GM23338 (cell line): ENCODE results near the gene NPC2. TPM values are rescaled to one million over a fixed set of nuclear protein-coding genes. Genes with fewer than 3 reads are reported as not detected.

Experiments used
- ATAC-seq: fragments of 200-7000 bp; cut with Tn5 transposase; 3 replicates; pipeline ENCODE4 v1.9.1; 2020
- DNase-seq: peaks from one replicate; pipeline ENCODE4 v3.0.0-alpha.2; 2015; ENCODE audit warnings: low spot score
- H2AFZ ChIP-seq: fragments of 200-600 bp; sonication (generic); 2 replicates; pipeline ENCODE4 v1.8.0; 2016; ENCODE audit warnings: antibody characterized with exemption, mild to moderate bottlenecking, moderate library complexity
- H3F3A ChIP-seq: fragments of 200-600 bp; sonication (generic); replicated peaks from 2 replicates; pipeline ENCODE4 v1.8.0; 2017; ENCODE audit warnings: antibody characterized with exemption, mixed run types, low read depth
- H3K27ac ChIP-seq: fragments of 200-600 bp; sonication (generic); 2 replicates; pipeline ENCODE4 v1.6.1; 2016; ENCODE audit warnings: low read depth
- H3K27me3 ChIP-seq: fragments of 200-600 bp; sonication (generic); 2 replicates; pipeline ENCODE4 v1.8.0; 2016; ENCODE audit warnings: mild to moderate bottlenecking, mixed run types, moderate library complexity; ENCODE audit not compliant: insufficient read depth
- H3K36me3 ChIP-seq: fragments of 200-600 bp; sonication (generic); 2 replicates; pipeline ENCODE4 v1.8.0; 2016; ENCODE audit warnings: mild to moderate bottlenecking; ENCODE audit not compliant: insufficient read depth
- H3K4me1 ChIP-seq: fragments of 200-600 bp; sonication (generic); 2 replicates; pipeline ENCODE4 v1.8.0; 2016; ENCODE audit warnings: mild to moderate bottlenecking, moderate library complexity; ENCODE audit not compliant: insufficient read depth
- H3K4me2 ChIP-seq: fragments of 200-600 bp; sonication (generic); 2 replicates; pipeline ENCODE4 v1.7.1; 2017; ENCODE audit warnings: mixed run types
- H3K4me3 ChIP-seq: fragments of 200-600 bp; sonication (generic); 2 replicates; pipeline ENCODE4 v1.6.1; 2016; ENCODE audit warnings: mixed run types
- H3K79me2 ChIP-seq: fragments of 200-600 bp; sonication (generic); replicated peaks from 2 replicates; pipeline ENCODE4 v1.8.0; 2017; ENCODE audit warnings: mild to moderate bottlenecking; ENCODE audit not compliant: insufficient read depth
- H3K9me2 ChIP-seq: fragments of 200-600 bp; sonication (generic); 2 replicates; pipeline ENCODE4 v1.8.0; 2017; ENCODE audit not compliant: insufficient read depth
- H4K20me1 ChIP-seq: fragments of 200-600 bp; sonication (generic); replicated peaks from 2 replicates; pipeline ENCODE4 v1.8.0; 2017; ENCODE audit warnings: mild to moderate bottlenecking; ENCODE audit not compliant: insufficient read depth
- H3K27ac Mint-ChIP-seq: 2 replicates; pipeline ENCODE4 v1.8.0; 2020; ENCODE audit warnings: inconsistent platforms, mild to moderate bottlenecking, moderate library complexity, mixed read lengths
- H3K27me3 Mint-ChIP-seq: 3 replicates; pipeline ENCODE4 v1.8.0; 2022; ENCODE audit warnings: low read depth, mild to moderate bottlenecking, moderate library complexity, mixed read lengths, inconsistent platforms; ENCODE audit not compliant: insufficient read depth, poor library complexity
- H3K36me3 Mint-ChIP-seq: 3 replicates; pipeline ENCODE4 v1.8.0; 2021; ENCODE audit warnings: low read depth, mild to moderate bottlenecking, inconsistent platforms, moderate library complexity, mixed read lengths
- H3K4me1 Mint-ChIP-seq: 3 replicates; pipeline ENCODE4 v1.8.0; 2020; ENCODE audit warnings: mild to moderate bottlenecking, inconsistent platforms, mixed read lengths
- H3K4me3 Mint-ChIP-seq: 3 replicates; pipeline ENCODE4 v1.8.0; 2021; ENCODE audit warnings: moderate library complexity, mild to moderate bottlenecking, inconsistent platforms, mixed read lengths
- H3K9me3 Mint-ChIP-seq: 3 replicates; pipeline ENCODE4 v1.8.0; 2020; ENCODE audit warnings: moderate library complexity, mild to moderate bottlenecking, inconsistent platforms, mixed read lengths
- CREB1 ChIP-seq: fragments of 250-450 bp; sonication (Bioruptor Pico); IDR thresholded peaks from 2 replicates; pipeline ENCODE4 v1.5.0; 2020; ENCODE audit warnings: low read depth, mild to moderate bottlenecking, moderate library complexity
- CTCF ChIP-seq, 2 experiments: fragments of 200-600 bp in 1 of 2; sonication (generic) in 1 of 2; conservative IDR thresholded peaks; 2 replicates each; pipeline versions ENCODE4 v1.5.1 to v1.6.1; 2016 to 2017; ENCODE audit warnings: antibody characterized with exemption in 2 of 2, low read depth in 2 of 2, mild to moderate bottlenecking in 2 of 2, moderate library complexity in 1 of 2
- ETS1 ChIP-seq: IDR thresholded peaks from 2 replicates; pipeline ENCODE4 v1.6.1; 2016; ENCODE audit warnings: antibody characterized with exemption
- EZH2 ChIP-seq: fragments of 200-600 bp; sonication (generic); IDR thresholded peaks from one replicate; pipeline ENCODE4 v1.8.0; 2017; ENCODE audit warnings: antibody characterized with exemption, mild to moderate bottlenecking, low read depth; ENCODE audit not compliant: unreplicated experiment
- EZH2phosphoT487 ChIP-seq: fragments of 200-600 bp; sonication (generic); IDR thresholded peaks from one replicate; pipeline ENCODE4 v1.8.1; 2018; ENCODE audit warnings: antibody characterized with exemption; ENCODE audit not compliant: unreplicated experiment
- JUNB ChIP-seq: IDR thresholded peaks from one replicate; pipeline ENCODE4 v1.6.1; 2016; ENCODE audit warnings: antibody characterized with exemption; ENCODE audit not compliant: unreplicated experiment
- NANOG ChIP-seq: IDR thresholded peaks from 2 replicates; pipeline ENCODE4 v1.6.1; 2016; ENCODE audit warnings: antibody characterized with exemption, borderline replicate concordance
- POLR2AphosphoS5 ChIP-seq: IDR thresholded peaks from 2 replicates; pipeline ENCODE4 v1.6.1; 2016; ENCODE audit warnings: antibody characterized with exemption, low read depth
- REST ChIP-seq: IDR thresholded peaks from one replicate; pipeline ENCODE4 v1.6.1; 2018; ENCODE audit warnings: antibody characterized with exemption; ENCODE audit not compliant: unreplicated experiment
- STAT1 ChIP-seq: IDR thresholded peaks from one replicate; pipeline ENCODE4 v1.6.1; 2016; ENCODE audit warnings: antibody characterized with exemption; ENCODE audit not compliant: unreplicated experiment
- ZNF114 ChIP-seq: fragments of 250-450 bp; sonication (Bioruptor Pico); IDR thresholded peaks from 2 replicates; pipeline ENCODE4 v1.5.0; 2020; ENCODE audit warnings: mild to moderate bottlenecking, moderate library complexity
- ZNF331 ChIP-seq: fragments of 250-450 bp; sonication (Bioruptor Pico); IDR thresholded peaks from 2 replicates; pipeline ENCODE4 v1.5.0; 2020; ENCODE audit warnings: low read depth, mild to moderate bottlenecking, moderate library complexity
- ZNF462 ChIP-seq: fragments of 250-450 bp; sonication (Bioruptor Pico); IDR thresholded peaks from 2 replicates; pipeline ENCODE4 v1.5.0; 2020; ENCODE audit warnings: mild to moderate bottlenecking, moderate library complexity
- polyA plus RNA-seq: library from polyadenylated mRNA; unstranded; fragments of >200 nt; fragmentation: Nextera tagmentation; extraction: Ambion mirVana; gene quantifications from 2 replicates; pipeline ENCODE4 v1.2.1, GENCODE V29; 2016
- total RNA-seq: library from RNA; depleted of rRNA; stranded (reverse); fragments of >200 nt; shearing (Covaris generic); gene quantifications from 2 replicates; pipeline ENCODE4 v1.2.3, GENCODE V29; 2014

The NPC2 gene
- total and polyA plus RNA-seq, 2 experiments from 2014 or later, result 287 to 344 TPM

- no peak for DNase-seq
- Histone ChIP-seq H3K79me2 (no peaks in the 10 kb centered on the region), H4K20me1 (0 out of 2 replicates have a peak, but pooled peaks cover 8% of the 10 kb centered on the region), H3K9me2 (no peaks in the 10 kb centered on the region), H3K36me3 (peaks cover 30% of the 10 kb centered on the region), H3F3A (peaks cover 7% of the 10 kb centered on the region; the same call in 1 of the 2 replicates), H3K27ac (no peak overlapping the region), H3K4me1 (no peaks in the 10 kb centered on the region), H3K27me3 (no peaks in the 10 kb centered on the region), H3K4me3 (no peak overlapping the region), H2AFZ (no peak overlapping the region), H3K4me2 (no peak overlapping the region)
- Mint-ChIP-seq H3K27ac (no peak overlapping the region), H3K4me3 (no peak overlapping the region), H3K9me3 (no peaks in the 10 kb centered on the region), H3K36me3 (peaks cover 30% of the 10 kb centered on the region), H3K27me3 (peaks cover 3% of the 10 kb centered on the region), H3K4me1 (peaks cover 21% of the 10 kb centered on the region)
- ATAC-seq, result no peak
- no peak for TF ChIP-seq ZNF114
- no peak for TF ChIP-seq ETS1
- no peak for TF ChIP-seq POLR2AphosphoS5
- TF ChIP-seq NANOG, result no peak
- no peak for TF ChIP-seq JUNB
- no peak for TF ChIP-seq ZNF462 (CRISPR knock-in tag)
- TF ChIP-seq REST, result no peak
- no peak for TF ChIP-seq EZH2phosphoT487
- no peak for TF ChIP-seq STAT1
- TF ChIP-seq CREB1 (CRISPR knock-in tag), result no peak
- no peak for TF ChIP-seq EZH2
- TF ChIP-seq CTCF (conservative IDR thresholded peaks at IDR 0.05; ENCODE audit: low read depth in 2 of 2), result no peak
- no peak for TF ChIP-seq ZNF331
Observed at GRCh38 chr14:74480046-74480445, 13.1 kb downstream of the NPC2 start.
